NCI-H345 treated with DMSO at 0.1 percent for 48 hours (cell line): Measurements from ENCODE around the gene GJB5.
A peak's percentile ranks its signal among the peaks of the same experiment; 100 is the strongest.
"Not testable (repeated sequence)": the region's sequence is repeated elsewhere in the genome, so short reads cannot be mapped to it uniquely, and the experiment has no call there.

Experiments
- DNase-seq: peaks from one replicate; lab custom pipeline; 2025; ENCODE audit not compliant: unreplicated experiment; lab: John Stamatoyannopoulos, UW

GJB5 gene

GRCh38 chr1:34773114-34773513 lies 18.3 kb downstream of the GJB5 start:
- not testable (repeated sequence) for DNase-seq

DNA sequence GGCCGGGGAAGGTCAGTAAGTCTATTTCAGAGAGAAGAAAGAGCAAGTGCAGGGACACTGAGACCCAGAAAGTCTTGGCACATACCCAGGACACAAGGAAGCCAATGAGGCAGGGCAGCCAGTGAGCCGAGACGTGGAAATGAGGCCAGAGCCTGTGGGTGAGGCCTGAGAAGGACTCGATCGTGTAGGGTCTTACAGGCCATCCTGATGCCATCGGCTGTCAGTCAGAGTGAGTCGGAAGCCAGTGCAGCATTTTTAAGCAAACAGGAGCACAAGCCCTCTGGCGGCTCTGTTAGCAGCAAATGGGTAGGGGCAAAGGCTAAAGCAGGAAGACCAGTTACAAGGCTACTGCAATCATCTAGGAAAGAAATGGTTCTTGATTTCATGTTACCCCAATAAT lies 20.1 kb downstream of the GJB5 start:
- DNase-seq: no peak

DNA sequence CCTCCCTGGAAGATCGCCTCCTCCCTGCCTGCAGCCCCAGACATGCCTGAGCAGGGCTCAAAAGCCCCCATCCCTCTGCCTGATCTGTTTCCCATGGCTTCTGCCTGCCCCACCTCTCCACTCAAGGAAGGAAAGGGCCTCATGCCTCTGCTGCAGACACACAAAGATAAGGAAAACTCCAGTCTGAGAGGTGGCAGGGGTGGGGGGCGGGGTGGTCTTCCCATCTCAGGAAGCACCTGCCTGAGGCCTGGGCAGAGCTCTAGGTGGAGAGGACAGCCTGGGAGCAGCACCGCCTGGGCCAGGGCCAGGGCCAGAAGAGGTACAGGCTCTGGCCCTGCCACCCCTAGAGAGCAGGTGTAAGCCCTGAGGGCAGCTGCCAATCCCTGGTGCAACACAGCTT lies 22.1 kb downstream of the GJB5 start:
- DNase-seq: no peak

GRCh38 chr1:34777519-34778321 lies 22.9 kb downstream of the GJB5 start:
- DNase-seq: no peak

DNA sequence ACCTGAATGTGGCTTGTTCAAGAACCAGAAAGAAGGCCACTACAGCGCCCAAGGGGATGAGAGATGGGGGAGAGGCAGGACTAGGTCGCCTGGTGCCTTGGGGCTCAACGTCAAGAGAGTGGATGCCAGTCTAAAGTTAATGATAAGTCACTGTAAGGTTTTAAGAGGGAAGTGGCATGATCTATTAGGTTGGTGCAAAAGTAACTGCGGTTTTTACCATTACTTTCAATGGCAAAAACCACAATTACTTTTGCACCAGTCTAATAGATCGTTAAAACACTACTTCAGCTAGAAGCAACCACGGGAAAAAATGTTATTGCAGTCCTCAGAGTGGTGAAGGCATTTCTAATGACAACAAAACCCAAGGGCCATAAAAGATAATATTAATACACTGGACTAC lies 23.5 kb downstream of the GJB5 start:
- DNase-seq: no peak

DNA sequence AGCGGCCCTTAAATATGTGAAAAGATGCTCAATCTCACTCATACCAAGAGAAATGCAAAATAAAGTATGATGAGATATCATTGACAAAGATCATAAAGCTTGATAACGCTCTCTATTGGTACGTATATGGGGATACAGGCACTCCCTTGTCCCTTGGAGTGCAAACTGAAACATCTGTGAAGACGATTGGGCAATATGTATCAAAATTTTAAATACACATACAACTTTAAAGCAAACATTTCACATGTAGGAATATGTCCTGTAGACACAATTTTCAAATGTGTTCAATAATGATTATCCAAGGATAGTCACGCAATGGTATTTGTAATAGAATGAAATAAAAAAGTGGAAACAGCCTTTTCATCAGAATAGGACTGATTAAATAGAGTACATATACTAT lies 24.2 kb downstream of the GJB5 start:
- DNase-seq: no peak

DNA sequence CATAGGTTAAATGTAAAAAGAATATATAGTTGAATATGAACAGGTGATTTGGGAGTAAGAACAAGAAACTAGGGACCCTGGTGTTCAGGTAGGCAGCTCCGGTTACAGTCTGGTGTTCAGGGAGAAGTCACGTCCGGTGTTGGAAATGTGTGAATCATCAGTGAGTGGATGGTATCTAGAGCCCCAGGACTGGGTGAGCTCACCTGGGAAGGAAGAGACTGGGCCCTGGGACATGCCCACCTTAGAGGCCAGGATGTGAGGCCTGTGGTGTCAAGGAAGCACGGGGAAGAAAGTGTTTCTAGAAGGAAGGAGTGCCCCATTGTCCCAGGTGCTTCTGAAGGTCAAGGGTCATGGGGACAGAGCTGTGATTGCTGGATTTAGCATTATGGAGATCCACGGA lies 24.7 kb downstream of the GJB5 start:
- DNase-seq: no peak

DNA sequence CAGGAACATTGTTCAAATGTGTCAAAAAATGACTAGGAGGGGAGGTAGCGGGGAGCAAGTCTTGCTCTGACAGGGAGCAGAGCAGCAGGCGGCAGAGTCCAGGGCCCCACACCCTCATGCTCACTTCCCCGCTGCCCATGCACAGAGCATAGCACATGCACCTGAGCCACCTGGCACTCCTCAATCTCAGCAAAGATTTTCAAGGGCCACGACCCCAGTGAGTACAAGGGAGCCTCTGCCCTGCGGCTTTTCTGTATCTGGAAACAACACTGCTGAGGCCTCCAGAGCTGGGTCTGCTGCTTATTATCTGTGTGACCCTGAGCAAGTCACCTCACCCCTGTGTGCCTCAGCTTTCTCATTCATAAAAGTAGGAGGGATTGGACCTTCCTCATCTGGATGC lies 25.1 kb downstream of the GJB5 start:
- no peak for DNase-seq

DNA sequence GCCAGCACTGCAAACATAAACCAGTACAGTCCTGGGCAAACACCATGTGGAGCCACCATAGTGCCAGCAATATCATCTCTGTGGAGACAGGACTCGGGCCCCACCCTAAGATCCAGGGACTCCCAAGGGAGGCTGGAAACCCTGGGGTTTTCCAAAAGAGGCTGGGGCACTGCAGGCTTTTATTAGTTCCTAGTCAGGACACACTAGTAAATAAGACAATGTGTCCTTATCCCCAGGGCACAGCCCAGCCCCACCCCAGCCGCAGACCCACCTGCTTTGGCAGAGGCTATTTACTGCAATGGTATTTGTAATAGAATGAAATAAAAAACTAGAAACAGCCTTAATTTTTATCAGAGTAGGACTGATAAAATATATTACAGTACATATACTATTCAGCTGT lies 25.7 kb downstream of the GJB5 start:
- no peak for DNase-seq

DNA sequence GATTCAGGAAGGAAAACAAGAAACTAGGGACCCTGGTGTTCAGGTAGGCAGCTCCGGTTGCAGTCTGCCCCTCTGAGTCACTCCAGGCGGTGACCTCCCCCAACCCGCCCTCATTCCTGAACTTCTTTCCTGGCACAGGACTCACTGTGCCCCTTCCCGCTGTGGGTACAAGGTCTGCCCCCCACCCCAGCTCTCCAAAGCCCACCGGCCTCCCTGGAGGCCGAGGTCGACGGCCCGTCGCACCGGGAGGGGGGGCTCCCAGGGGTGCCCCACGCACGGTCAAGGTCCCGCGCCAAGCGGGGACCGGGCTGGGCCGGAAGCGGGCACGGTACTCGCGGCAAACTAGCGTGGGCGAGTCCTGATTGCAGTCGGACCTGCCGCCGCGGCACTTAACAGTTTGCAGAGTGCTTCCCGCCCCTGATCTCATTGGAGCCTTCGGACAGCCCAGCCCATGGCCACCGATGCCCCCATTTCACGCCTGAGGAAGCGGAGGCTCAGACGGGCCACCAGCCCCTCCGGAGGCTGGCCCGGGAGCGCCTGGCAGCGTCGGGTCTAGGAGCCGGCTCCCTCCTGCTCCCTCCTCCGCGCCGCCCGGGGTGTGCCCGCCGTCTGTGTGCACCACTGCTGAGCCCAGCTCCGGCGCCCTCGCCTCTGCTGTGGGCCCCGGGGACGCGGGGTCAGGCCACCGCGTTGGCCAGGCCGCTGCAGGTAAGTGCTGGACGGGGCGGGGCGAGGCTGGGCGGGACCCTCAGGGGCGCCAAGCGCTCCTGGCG lies 26.4 kb downstream of the GJB5 start, which contains the start of gene GJB3:
GJB3 (plus strand) TSS at position 144 of the 773 bp plus-strand sequence. CDS start 3,549 bp downstream, outside the sequence.
- DNase-seq: no peak

- no peak for DNase-seq
Observed at GRCh38 chr1:34781844-34782391, 27.1 kb downstream of the GJB5 start.

DNA sequence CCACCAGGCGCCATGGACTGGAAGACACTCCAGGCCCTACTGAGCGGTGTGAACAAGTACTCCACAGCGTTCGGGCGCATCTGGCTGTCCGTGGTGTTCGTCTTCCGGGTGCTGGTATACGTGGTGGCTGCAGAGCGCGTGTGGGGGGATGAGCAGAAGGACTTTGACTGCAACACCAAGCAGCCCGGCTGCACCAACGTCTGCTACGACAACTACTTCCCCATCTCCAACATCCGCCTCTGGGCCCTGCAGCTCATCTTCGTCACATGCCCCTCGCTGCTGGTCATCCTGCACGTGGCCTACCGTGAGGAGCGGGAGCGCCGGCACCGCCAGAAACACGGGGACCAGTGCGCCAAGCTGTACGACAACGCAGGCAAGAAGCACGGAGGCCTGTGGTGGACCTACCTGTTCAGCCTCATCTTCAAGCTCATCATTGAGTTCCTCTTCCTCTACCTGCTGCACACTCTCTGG lies 29.9 kb downstream of the GJB5 start:
- DNase-seq: no peak

- DNase-seq: no peak
Observed at GRCh38 chr1:34785231-34785874, 30.5 kb downstream of the GJB5 start.

- DNase-seq: no peak
Observed at GRCh38 chr1:34785875-34786470, 31.1 kb downstream of the GJB5 start.

- peak; percentile 57 for DNase-seq
Observed at GRCh38 chr1:34786521-34787325, 31.9 kb downstream of the GJB5 start.

DNA sequence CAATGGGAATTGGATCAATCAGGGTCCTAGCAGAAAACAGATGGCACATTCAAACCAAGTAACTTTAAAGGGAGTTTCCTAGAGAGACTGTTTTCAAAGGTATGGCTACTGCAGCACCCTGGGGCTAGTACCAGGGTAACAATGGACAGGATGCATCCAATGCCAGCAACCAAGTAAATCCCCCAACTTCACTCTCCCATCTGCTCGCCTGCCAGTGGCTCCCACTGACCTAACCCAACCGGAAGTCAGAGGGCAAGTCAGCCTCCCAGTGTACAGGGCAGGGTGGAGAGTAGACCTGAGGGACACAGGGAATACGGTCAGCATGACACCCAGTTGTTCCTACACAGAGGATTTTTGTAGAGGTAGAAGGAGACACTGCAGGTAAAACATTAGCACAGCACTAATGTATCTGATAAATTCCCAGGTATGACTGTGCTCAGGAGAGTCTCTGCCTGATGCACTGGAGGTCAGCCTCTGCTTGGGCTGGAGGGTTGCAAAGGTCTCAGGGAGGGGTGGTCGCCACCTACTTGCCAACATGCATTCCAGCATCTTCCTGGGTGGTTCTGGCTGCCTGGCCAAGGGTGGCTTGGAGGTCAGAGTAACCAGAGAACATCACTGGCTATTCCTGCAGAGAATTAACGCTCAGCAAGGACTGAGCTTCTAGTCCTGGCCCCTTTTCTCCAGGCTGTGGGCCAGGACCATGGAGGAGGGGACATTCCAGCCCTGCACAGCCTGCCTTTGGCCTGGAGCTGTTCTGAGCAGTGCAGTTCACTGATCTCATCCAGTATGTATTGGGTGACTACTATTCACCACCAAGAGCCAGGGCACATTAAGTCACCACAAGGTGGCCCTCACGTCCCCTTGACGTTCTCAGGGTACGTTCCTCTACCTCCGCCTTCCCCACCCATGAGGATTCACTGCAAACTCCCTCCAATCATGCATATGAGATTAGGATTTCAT lies 32.9 kb downstream of the GJB5 start:
- no peak for DNase-seq

DNA sequence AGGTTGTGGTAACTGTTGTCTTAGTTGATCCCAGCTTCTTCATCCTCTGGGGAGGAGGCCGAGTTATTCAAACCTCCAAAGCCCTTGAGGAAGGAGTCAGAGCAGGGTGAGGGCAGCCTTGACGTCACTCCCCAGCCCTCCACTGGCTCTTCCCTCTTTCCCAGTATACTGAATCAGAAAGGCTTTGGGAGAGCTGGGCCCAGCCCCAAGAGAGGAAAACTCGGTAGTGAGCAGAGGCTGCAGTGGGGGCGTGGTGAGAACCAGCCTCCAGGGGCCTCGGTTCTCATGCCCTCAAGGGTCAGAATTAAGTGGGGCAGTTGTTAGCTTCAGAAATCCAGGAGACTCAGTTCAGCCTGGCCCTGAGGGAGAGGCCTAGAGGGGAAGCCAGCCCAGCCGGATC lies 36.1 kb downstream of the GJB5 start:
- no peak for DNase-seq

DNA sequence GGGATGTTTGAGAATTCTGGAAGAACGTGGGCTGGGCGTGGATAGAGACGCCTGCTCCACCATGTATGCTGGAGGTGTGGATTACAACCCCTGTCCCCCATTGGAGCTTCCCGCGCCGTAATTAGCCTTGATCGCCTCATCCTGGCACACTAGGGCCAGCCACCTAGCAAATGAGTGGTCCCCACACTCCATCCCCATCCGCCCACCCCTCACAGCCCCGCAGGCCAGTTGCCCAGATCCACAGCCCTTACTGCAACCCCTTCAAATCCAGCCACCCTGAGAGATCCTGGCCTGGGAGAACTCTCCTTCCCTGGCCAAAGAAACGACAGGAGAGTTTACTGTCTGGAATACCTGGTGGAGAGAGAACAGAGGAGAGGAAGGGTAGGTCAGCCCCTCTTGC lies 37.6 kb downstream of the GJB5 start:
- no peak for DNase-seq
